HG03280 (cell line): ENCODE measurements around the gene ABO.
"Not testable (repeated sequence)": the region's sequence is repeated elsewhere in the genome, so short reads cannot be mapped to it uniquely, and the experiment has no call there.

Source experiments
- ATAC-seq: cut with Tn5 transposase; IDR thresholded peaks from one replicate; pipeline ENCODE4 v1.9.1; 2021; ENCODE audit warnings: mild to moderate bottlenecking, moderate library complexity; ENCODE audit not compliant: unreplicated experiment

ABO gene

GRCh38 chr9:133275105-133276000 lies at the start of gene ABO:
Gene ABO (minus strand): TSS chr9:133275201.
- no peak for ATAC-seq

DNA sequence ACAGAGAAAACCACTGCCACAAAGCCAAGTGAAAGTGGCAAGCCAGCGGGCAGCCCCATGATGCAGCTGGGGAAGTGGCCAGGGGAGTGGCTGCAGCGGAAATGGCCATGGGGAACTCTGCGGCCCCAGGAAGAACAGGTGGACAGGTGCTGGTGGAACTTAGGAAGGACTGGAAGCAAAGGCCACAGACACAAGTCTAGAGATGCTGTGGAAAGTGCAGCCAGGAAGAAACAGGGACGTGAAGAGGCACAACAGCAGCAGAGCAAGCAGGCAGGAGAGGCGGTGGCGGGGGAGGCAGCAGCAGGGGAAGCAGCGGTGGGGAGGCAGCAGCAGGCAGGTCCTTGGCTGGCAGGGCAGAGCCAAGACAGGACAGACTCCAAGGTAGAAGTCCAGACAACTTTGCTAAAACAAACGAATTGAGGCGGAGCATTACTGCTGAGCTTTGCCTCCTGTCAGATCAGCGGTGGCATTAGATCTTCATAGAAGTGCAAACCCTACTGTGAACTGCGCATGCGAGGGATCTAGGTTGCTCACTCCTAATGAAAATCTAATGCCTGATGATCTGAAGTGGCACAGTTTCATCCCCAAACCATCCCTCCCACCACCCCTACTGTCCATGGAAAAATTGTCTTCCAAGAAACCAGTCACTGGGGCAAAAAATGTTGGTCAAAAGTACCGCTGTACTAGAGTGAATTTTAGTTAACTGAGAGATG lies 49.1 kb upstream of the ABO start:
- ATAC-seq: no peak

- no peak for ATAC-seq
These were observed 48.2 kb upstream of the ABO start for GRCh38 chr9:133323211-133323610.

GRCh38 chr9:133322701-133323100 lies 47.7 kb upstream of the ABO start:
- no peak for ATAC-seq

GRCh38 chr9:133321411-133321935 lies 46.5 kb upstream of the ABO start:
- ATAC-seq: no peak

GRCh38 chr9:133320421-133320881 lies 45.5 kb upstream of the ABO start:
- ATAC-seq: no peak

GRCh38 chr9:133317551-133317950 lies 42.5 kb upstream of the ABO start:
- ATAC-seq: not testable (repeated sequence)

GRCh38 chr9:133315997-133316396 lies 41.0 kb upstream of the ABO start:
- no peak for ATAC-seq

GRCh38 chr9:133309608-133310007 lies 34.6 kb upstream of the ABO start:
- no peak for ATAC-seq

- no peak for ATAC-seq
These were observed 32.3 kb upstream of the ABO start for GRCh38 chr9:133307301-133307700.

DNA sequence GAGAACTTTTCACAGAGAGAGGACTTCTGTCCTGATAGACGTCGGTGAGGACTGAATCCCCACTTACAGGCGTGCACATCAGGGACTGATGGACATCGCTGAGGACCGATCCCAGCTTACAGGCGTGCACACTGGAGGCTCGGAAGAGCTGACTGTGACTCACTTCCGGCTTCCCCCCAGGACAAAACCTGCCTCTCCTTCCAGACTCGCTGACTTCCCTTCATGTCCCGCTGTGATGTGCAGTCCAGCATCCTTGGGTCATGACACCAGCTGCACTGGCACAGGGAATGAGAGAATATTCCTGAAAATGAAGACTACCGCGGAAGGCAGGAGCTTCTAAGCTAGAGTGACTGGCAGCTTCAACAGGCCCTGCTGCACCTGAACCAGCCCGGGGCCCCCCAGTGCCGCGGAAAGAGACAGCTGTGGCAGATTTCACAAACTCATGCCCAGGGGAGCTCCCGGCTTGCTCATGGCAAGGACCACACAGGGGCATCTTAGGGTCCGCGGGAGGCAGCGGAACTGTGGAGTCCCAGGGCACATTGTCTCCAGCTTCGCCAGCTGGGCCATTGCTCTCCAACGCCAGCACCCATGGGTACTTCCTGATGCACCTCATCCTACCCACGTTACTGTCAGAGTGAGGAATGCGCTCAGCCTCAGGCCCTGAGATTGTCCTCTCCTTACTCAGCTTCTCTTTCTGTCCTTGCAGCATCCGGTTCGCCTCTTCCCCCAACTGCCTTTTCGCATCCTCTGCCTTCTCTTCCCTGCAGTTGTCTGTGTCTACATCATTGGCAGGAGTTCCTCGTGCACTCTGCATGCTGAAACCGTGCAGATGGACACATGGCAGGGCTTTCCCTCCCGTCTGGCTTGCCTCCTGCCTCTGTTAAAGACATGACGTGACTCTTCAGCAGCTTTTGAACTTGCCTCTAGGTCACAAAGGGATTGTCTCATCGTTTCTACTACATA lies 31.5 kb upstream of the ABO start:
- no peak for ATAC-seq

- ATAC-seq: no peak
These were observed 30.7 kb upstream of the ABO start for GRCh38 chr9:133305731-133306130.

DNA sequence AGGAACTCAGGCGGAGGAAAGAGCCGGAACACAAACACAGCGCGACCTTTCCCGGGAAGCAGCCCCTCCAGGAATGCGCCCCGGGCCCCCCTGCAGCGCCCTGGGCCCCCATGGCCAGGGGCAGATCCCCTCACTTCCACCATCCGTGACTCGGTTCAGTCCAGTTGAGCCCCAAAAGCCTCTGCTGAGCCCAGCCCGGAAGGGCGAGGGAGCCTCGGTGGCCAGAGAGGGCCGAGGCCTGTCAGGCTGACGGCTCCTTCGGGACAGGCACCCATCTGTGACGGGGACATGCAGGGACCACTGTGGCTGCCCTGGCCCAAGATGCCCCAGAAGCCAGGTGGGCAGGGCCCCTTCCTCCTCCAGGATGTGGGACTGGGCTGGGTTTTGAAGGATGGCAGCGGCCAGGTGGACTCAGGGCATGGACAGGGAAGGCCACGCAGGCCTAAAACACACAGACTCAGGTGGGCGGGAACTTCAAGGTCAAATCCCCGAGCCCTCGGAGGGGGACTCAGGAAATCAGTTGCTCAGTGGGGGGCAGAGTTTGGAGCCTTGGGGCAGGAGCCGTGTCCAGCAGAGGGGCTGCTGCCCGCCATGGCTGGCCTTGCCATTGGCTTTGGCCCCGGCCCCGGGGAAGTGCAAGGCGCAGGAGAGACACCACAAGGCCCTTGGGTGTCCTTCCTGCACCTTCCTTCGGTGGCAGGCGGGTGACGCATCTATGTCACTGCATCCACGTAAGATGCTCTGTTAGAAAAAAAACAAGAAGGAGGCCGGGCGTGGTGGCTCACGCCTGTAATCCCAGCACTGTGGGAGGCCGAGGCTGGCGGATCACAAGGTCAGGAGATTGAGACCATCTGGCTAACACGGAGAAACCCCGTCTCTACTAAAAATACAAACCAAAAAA lies 29.7 kb upstream of the ABO start:
- ATAC-seq: no peak

- no peak for ATAC-seq
These were observed 29.1 kb upstream of the ABO start for GRCh38 chr9:133304158-133304470.

DNA sequence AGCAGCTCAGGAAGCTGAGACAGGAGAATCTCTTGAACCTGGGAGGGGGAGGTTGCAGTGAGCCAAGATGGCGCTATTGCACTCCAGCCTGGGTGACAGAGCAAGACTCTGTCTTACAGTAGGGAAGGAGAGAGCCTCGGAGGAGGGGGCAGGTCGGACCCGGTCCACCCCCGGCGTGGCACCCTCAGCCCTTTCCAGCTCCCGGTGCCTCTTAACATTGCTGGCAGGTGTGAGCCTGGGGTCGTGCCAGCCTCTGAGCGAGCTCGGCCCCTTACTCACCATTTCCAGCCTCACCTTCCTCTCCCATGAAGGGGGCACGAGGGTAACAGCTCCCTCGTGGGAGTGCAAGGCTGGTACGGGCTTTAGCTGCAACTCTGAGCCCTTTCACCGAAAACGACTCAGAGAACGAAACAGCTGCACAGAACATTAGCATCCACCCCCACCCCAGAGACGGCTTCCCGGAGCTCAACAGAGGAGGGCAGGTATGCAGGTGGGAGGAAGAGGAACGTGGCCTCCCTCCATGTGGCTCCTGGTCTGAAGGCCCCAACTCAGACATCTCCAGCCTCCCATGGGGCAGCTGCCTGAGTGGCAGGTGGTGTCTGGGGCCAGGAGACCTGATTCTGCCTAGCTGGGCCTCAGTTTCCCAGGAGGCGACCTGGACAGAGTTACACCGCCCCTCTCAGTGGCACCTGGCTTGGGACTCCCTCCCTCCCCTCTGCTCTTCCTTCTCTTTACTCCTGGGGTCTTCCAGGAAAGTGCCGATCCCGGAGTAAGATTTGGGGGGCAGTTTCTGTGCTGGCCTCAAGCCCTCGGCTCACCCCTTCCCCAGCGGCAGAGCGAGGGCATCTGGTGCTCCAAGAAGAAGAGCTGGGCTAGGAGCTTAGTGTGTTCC lies 28.5 kb upstream of the ABO start:
- ATAC-seq: no peak

GRCh38 chr9:133301253-133302230 lies 26.5 kb upstream of the ABO start:
- ATAC-seq: no peak

GRCh38 chr9:133299996-133300395 lies 25.0 kb upstream of the ABO start:
- not testable (repeated sequence) for ATAC-seq

DNA sequence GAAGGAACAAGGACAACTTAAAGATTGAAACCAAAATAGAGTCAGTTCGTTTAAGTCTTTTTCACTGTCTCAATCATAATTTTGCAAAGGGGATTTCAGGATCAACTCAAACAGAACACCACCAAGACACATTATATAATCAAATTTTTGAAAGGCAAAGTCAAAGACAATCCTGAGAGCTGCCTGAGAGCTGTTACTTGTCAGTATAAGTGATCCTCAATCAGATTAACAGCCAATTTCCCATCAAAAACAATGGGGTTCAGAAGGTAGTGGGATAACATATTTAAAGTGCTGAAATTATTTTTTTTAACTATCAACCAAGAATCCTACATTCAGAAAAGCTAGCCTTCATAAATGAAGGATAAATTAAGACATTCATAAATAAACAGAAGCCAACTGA lies 19.3 kb upstream of the ABO start:
- no peak for ATAC-seq
